ENCODE results near the gene SERPINE3.

DNA sequence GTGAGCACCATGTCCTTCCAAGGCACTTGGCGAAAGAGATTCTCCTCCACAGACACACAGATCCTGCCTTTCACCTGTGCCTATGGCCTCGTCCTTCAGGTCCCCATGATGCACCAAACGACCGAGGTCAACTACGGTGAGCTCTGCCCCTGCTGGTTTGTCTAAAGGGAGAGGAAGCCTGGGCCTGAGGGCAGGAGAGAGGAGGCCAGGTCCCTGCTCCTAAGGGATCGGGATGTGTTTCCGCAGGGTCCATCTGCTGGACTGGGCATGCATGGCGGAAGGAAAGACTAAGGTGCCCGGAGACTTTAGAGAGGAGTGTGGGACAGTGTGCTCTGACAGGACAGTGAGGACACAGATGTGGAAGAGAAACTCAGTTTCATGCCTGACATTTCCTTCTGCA is 7.6 kb downstream of the SERPINE3 start:
- TF ChIP-seq EZH2 (IDR thresholded peaks at IDR 0.05; ENCODE audit: borderline replicate concordance, low read length): no peak
- TF ChIP-seq, protein P1, sequence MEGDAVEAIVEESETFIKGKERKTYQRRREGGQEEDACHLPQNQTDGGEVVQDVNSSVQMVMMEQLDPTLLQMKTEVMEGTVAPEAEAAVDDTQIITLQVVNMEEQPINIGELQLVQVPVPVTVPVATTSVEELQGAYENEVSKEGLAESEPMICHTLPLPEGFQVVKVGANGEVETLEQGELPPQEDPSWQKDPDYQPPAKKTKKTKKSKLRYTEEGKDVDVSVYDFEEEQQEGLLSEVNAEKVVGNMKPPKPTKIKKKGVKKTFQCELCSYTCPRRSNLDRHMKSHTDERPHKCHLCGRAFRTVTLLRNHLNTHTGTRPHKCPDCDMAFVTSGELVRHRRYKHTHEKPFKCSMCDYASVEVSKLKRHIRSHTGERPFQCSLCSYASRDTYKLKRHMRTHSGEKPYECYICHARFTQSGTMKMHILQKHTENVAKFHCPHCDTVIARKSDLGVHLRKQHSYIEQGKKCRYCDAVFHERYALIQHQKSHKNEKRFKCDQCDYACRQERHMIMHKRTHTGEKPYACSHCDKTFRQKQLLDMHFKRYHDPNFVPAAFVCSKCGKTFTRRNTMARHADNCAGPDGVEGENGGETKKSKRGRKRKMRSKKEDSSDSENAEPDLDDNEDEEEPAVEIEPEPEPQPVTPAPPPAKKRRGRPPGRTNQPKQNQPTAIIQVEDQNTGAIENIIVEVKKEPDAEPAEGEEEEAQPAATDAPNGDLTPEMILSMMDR (conservative IDR thresholded peaks at IDR 0.05 in 1 of 2, IDR thresholded peaks at IDR 0.05 in 1 of 2; ENCODE audit: extremely low read depth in 1 of 2, insufficient read depth in 1 of 2, low read depth in 1 of 2, low read length in 2 of 2): no peak

All from mammary epithelial cell (primary cell).